ENCODE measurements around the gene CDK10.
"Not testable (repeated sequence)": the region's sequence is repeated elsewhere in the genome, so short reads cannot be mapped to it uniquely, and the experiment has no call there.

CDK10 gene

GRCh38 chr16:89697161-89697615, 10.7 kb downstream of the CDK10 start:
- peaks cover 60% of the 10 kb centered on the region for H3K36me3 Mint-ChIP-seq (ENCODE audit: low read depth)
- no peaks in the 10 kb centered on the region for H3K27me3 Mint-ChIP-seq
- peaks cover 31% of the 10 kb centered on the region for H3K4me1 Mint-ChIP-seq (ENCODE audit: low read depth)
- H3K27ac Mint-ChIP-seq, result no peak overlapping the region
- no peak for DNase-seq
- H3K9me3 Mint-ChIP-seq, result no peaks in the 10 kb centered on the region
- no peak overlapping the region for H3K4me3 Mint-ChIP-seq

DNA sequence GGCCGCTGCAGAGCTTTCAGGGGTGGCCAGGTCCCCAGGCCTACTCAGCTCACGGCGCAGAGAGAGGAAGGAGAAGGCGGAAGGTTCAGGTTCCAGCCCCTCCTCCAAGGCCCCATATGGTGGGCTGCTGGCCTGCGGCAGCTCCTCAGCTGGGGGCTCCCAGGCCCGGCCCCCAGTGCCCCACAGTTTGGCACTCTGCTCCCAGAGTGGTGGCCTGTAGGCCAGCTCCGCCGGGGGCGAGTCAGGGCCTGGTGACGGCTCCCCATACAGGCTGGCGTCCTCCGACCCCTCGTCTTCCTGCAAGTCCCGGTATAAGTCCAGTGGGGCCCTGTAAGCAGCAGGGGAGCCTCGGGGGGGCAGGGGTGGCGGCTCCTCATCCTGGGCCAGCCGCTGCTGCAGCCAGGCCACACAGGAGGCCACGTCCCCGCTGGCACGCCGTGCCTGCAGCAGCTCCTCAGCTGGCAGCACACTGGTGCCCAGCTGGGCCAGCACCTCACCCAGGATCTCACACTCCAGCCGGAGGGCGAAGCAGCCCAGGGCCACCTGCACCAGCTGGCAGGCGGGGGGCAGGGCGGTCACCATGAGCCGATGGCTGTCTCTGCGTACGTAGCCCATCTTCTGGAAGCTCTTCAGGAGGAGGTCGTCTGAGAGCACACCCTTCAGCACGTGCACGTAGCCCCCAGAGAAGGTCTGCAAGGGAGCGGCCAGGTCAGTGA, 11.3 kb downstream of the CDK10 start:
- Mint-ChIP-seq H3K27ac (no peak overlapping the region), H3K4me3 (no peak overlapping the region), H3K4me1 (ENCODE audit: low read depth) (peaks cover 36% of the 10 kb centered on the region), H3K36me3 (ENCODE audit: low read depth) (peaks cover 54% of the 10 kb centered on the region), H3K9me3 (no peaks in the 10 kb centered on the region), H3K27me3 (no peaks in the 10 kb centered on the region)
- DNase-seq, result no peak

DNA sequence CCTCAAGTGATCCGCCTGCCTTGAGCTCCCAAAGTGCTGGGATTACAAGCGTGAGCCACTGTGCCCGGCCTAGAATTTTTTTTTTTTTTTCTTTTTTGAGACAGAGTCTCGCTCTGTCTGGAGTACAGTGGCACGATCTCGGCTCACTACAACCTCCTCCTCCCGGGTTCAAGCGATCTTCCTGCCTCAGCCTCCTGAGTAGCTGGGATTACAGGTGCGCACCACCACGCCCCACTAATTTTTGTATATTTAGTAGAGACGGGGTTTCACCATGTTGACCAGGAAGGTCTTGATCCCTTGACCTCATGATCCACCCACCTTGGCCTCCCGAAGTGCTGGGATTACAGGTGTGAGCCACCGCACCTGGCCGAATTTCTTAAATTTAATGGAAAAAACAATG, 12.2 kb downstream of the CDK10 start:
- DNase-seq, H3K9me3 Mint-ChIP-seq, H3K27ac Mint-ChIP-seq, H3K27me3 Mint-ChIP-seq, H3K4me3 Mint-ChIP-seq: not testable (repeated sequence)
- Mint-ChIP-seq H3K36me3 (ENCODE audit: low read depth) (peaks cover 44% of the 10 kb centered on the region), H3K4me1 (ENCODE audit: low read depth) (peaks cover 39% of the 10 kb centered on the region)

- peak overlapping the region; percentile 78 for H3K4me3 Mint-ChIP-seq
- not testable (repeated sequence) for DNase-seq, H3K9me3 Mint-ChIP-seq, H3K27me3 Mint-ChIP-seq
- H3K27ac Mint-ChIP-seq, result peak overlapping the region; percentile 79
- H3K36me3 Mint-ChIP-seq (ENCODE audit: low read depth), result peaks cover 36% of the 10 kb centered on the region
- peaks cover 39% of the 10 kb centered on the region for H3K4me1 Mint-ChIP-seq (ENCODE audit: low read depth)
These were observed 13.2 kb downstream of the CDK10 start for GRCh38 chr16:89699629-89700099.

DNA sequence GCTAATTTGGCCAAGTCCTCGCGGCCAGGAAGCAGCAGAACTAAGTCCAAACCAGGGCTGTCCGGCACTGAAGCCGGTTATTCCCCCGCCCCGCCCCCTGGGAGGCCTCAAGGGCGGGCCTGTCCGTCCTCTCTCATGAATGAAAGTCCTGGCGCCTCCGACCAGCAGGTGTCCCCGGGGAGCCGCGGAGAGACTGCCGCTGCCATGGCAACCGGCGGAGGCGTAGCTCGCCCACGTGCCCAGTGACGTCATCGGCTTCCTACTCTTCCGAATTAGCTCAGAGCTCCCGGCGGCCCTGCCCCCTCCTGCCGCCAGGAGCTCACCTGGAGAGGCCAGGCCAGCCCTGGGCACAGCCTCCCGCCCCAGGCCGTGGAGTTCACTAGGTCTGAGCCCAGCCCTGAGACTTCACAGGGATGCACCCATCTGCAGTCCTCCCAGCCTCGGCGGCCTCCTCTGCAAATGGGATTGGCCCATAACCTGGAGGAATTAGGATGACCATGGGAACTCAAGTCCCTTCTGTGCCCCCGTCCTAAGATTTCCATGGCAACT, 13.7 kb downstream of the CDK10 start:
- Mint-ChIP-seq H3K36me3 (ENCODE audit: low read depth) (peaks cover 31% of the 10 kb centered on the region), H3K4me3 (peak overlapping the region; percentile 78), H3K9me3 (no peaks in the 10 kb centered on the region), H3K27me3 (no peaks in the 10 kb centered on the region), H3K27ac (peak overlapping the region; percentile 79), H3K4me1 (ENCODE audit: low read depth) (peaks cover 37% of the 10 kb centered on the region)
- DNase-seq, result peak; percentile 97

DNA sequence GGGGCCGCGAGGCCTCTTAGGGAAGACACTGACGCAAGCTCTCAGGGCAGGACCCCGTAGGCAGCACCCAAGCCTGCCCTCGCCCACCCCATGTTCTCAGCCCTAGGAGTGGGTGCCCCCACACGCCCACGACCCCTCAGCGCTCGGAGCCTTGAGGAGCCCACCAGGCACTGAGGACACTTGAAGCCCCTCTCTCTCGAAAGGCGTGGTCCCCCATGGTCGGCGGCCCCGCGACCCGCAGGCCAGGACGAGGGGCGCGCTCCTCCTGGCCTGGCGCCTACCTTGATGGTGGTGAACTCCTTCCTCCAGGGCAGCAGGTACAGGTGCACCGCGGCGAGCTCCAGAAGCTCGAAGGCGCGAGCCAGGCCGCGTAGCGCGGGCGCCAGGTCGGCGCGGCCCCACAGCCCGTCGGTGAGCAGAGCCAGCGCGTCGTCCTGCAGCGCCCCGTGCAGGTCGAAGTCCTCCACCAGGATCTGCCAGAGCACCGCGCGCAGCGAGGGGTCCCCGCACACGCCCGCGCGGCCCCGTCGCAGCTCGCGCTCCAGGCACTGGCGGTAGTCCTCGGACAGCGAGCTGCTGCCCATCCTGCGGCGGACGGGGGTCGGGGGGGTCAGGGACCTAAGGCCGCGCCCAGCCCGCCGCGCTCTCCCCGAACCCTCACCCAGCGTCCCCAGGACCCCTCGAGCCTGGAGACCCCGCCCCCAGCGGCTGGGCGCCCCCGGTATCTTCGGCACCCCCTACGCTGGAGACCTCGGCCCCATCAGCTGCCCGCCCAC, 14.3 kb downstream of the CDK10 start:
- H3K4me3 Mint-ChIP-seq, result peak overlapping the region; percentile 78
- no peaks in the 10 kb centered on the region for H3K27me3 Mint-ChIP-seq
- no peaks in the 10 kb centered on the region for H3K9me3 Mint-ChIP-seq
- peak; percentile 70 for DNase-seq
- peak overlapping the region; percentile 79 for H3K27ac Mint-ChIP-seq
- H3K36me3 Mint-ChIP-seq (ENCODE audit: low read depth), result peaks cover 25% of the 10 kb centered on the region
- peaks cover 34% of the 10 kb centered on the region for H3K4me1 Mint-ChIP-seq (ENCODE audit: low read depth)

GRCh38 chr16:89701425-89702406, 15.2 kb downstream of the CDK10 start, which contains the start of gene SPATA2L:
Gene SPATA2L, minus strand, starts transcription at chr16:89701705. Its CDS starts 473 bp downstream, at chr16:89701232.
- Mint-ChIP-seq H3K27me3 (no peaks in the 10 kb centered on the region), H3K4me1 (ENCODE audit: low read depth) (peaks cover 32% of the 10 kb centered on the region), H3K36me3 (ENCODE audit: low read depth) (peaks cover 17% of the 10 kb centered on the region), H3K4me3 (peak within 1 kb of the TSS; percentile 78), H3K9me3 (no peaks in the 10 kb centered on the region), H3K27ac (peak within 1 kb of the TSS; percentile 79)
- peak; percentile 99 for DNase-seq

DNA sequence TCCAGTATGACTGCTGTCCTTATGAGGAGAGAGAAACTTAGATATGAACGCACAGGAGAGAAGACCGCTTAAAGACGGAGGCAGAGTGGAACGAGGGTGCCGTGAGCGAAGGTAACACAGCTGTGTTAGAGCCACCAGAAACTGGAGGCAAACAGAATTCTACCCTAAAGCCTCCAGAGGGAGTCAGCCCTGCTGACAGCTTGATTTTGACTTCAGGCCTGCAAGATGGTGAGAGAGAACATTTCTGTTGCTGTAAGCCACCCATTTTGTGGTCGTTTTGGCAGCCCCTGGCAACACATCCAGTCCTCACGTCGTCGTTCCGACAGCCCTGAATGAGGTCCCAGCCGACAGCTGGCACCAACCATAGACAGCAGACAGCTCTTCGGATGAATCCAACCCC, 17.8 kb downstream of the CDK10 start:
- no peak overlapping the region for H3K27ac Mint-ChIP-seq
- no peaks in the 10 kb centered on the region for H3K27me3 Mint-ChIP-seq
- H3K4me1 Mint-ChIP-seq (ENCODE audit: low read depth), result peaks cover 29% of the 10 kb centered on the region
- no peaks in the 10 kb centered on the region for H3K9me3 Mint-ChIP-seq
- H3K36me3 Mint-ChIP-seq (ENCODE audit: low read depth), result peaks cover 6% of the 10 kb centered on the region
- no peak overlapping the region for H3K4me3 Mint-ChIP-seq
- DNase-seq, result no peak

DNA sequence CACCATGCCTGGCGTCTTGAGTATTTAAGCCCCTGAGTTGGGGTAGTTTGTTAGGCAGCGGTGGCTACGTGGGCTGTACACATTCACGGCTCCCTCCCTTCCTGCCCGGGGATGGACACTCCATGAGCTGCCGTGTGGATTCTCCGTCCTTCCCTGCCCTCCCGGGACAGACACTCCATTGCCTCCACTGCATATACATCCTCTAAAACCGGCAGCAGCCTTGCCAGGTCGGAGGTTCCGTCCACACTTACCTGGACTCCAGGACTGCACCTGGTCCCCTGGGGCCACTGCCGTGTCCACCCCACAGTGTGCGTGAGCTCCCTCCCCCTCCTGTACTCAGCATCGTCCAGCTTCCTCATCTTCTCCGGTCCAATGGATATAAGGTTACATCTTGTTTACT, 18.5 kb downstream of the CDK10 start:
- no peak for DNase-seq
- Mint-ChIP-seq H3K4me1 (ENCODE audit: low read depth) (peaks cover 25% of the 10 kb centered on the region), H3K36me3 (ENCODE audit: low read depth) (peaks cover under 1% of the 10 kb centered on the region), H3K4me3 (no peak overlapping the region), H3K9me3 (no peaks in the 10 kb centered on the region), H3K27ac (no peak overlapping the region), H3K27me3 (no peaks in the 10 kb centered on the region)

- Mint-ChIP-seq H3K9me3 (no peaks in the 10 kb centered on the region), H3K36me3 (ENCODE audit: low read depth) (no peaks in the 10 kb centered on the region), H3K4me3 (no peak overlapping the region)
These were observed 20.2 kb downstream of the CDK10 start for GRCh38 chr16:89706518-89707260.

DNA sequence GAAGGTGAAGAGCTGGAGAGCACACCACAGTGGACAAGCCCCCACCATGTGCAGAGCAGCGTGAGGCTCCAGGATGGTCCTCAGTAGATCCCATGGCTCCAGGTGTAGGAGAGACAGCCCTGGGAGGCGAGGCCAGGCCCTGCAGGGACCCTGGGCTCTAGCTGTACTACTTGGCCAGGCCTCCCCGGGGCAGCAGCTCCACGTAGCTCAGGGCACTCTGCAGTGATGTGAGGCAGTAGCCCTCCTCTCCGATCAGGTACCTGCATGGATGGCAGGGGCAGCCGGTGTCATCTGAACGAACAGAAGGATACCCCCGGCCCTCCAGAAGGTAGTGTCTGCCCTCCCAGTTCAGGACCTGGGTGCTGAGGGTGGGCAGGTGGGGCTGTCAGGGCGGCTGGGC, 21.2 kb downstream of the CDK10 start:
- peaks cover 8% of the 10 kb centered on the region for H3K36me3 Mint-ChIP-seq (ENCODE audit: low read depth)
- no peaks in the 10 kb centered on the region for H3K27me3 Mint-ChIP-seq
- peaks cover 11% of the 10 kb centered on the region for H3K4me1 Mint-ChIP-seq (ENCODE audit: low read depth)
- no peak overlapping the region for H3K27ac Mint-ChIP-seq
- no peak overlapping the region for H3K4me3 Mint-ChIP-seq
- H3K9me3 Mint-ChIP-seq, result no peaks in the 10 kb centered on the region
- DNase-seq, result no peak

More at GRCh38 chr16:89706518-89707260, 20.2 kb downstream of the CDK10 start:
- no peak for DNase-seq
- Mint-ChIP-seq H3K4me1 (ENCODE audit: low read depth) (peaks cover 17% of the 10 kb centered on the region), H3K27me3 (no peaks in the 10 kb centered on the region), H3K27ac (no peak overlapping the region)

- H3K36me3 Mint-ChIP-seq (ENCODE audit: low read depth), result peaks cover 9% of the 10 kb centered on the region
- DNase-seq, result no peak
- H3K27me3 Mint-ChIP-seq, result no peaks in the 10 kb centered on the region
These were observed 22.0 kb downstream of the CDK10 start for GRCh38 chr16:89708481-89708931.

DNA sequence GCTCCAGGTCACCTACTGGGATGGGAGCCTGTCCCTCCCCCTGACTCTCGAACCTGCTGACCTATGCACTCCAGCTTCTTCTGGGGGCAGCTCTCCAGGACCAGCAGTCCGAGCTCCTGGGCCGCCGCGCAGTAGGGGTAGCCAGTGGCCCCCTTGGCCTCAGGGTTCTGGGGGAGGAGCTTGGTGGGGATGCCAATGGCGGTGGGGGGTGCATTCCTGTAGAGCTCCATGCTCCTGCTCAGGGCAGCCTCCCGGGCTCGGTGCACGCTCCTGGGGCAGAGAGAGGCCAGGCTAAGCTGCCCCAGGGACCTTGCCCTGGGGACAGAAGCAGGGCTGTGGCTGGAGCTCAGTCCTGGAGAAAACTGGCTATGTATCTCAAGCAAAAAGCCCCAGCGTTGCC, 22.7 kb downstream of the CDK10 start:
- H3K4me1 Mint-ChIP-seq (ENCODE audit: low read depth), result peaks cover 9% of the 10 kb centered on the region
- DNase-seq, result no peak
- H3K27me3 Mint-ChIP-seq, result no peaks in the 10 kb centered on the region
- H3K27ac Mint-ChIP-seq, result no peak overlapping the region
- peaks cover 16% of the 10 kb centered on the region for H3K36me3 Mint-ChIP-seq (ENCODE audit: low read depth)
- no peaks in the 10 kb centered on the region for H3K9me3 Mint-ChIP-seq
- H3K4me3 Mint-ChIP-seq, result no peak overlapping the region

More at GRCh38 chr16:89708481-89708931, 22.0 kb downstream of the CDK10 start:
- Mint-ChIP-seq H3K4me3 (no peak overlapping the region), H3K9me3 (no peaks in the 10 kb centered on the region), H3K4me1 (ENCODE audit: low read depth) (peaks cover 7% of the 10 kb centered on the region), H3K27ac (no peak overlapping the region)

Data from activated T-cell treated with anti-CD3 and anti-CD28 coated beads, Interleukin-2, amount 50 U/mL, for 24 hours (primary cell).